ENCODE data around the gene TSC2.

DNA sequence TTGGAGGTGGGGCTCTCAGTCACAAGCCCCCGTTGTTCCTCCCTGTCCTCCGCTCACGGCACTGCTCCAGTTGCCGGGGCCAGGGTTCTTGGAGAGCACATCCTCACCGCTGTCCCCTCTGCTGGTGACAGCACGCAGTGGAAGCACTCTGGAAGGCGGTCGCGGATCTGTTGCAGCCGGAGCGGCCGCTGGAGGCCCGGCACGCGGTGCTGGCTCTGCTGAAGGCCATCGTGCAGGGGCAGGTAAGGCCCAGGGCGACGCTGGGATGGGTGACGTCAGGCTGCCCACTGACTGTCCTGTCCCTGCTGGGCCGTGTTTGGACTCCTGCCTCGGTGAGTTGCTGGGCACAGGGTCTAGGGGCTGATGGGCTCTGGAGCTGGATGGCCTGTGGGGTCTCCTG is 5.4 kb downstream of the TSC2 start:
- TF ChIP-seq, protein P1, sequence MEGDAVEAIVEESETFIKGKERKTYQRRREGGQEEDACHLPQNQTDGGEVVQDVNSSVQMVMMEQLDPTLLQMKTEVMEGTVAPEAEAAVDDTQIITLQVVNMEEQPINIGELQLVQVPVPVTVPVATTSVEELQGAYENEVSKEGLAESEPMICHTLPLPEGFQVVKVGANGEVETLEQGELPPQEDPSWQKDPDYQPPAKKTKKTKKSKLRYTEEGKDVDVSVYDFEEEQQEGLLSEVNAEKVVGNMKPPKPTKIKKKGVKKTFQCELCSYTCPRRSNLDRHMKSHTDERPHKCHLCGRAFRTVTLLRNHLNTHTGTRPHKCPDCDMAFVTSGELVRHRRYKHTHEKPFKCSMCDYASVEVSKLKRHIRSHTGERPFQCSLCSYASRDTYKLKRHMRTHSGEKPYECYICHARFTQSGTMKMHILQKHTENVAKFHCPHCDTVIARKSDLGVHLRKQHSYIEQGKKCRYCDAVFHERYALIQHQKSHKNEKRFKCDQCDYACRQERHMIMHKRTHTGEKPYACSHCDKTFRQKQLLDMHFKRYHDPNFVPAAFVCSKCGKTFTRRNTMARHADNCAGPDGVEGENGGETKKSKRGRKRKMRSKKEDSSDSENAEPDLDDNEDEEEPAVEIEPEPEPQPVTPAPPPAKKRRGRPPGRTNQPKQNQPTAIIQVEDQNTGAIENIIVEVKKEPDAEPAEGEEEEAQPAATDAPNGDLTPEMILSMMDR (IDR thresholded peaks at IDR 0.05; ENCODE audit: low read depth, low read length): no peak
- no peak for TF ChIP-seq EZH2phosphoT487 (IDR thresholded peaks at IDR 0.05; ENCODE audit: low read depth)

Data from OCI-LY3 (cell line).